Neuronal stem cell (in vitro differentiated cells): ENCODE data around the gene USP31.

ENCODE experiments used
- DNase-seq: peaks from one replicate; pipeline ENCODE4 v3.0.0-alpha.2; 2013; ENCODE audit warnings: low spot score
- H2AFZ ChIP-seq: one replicate; pipeline ENCODE4 v1.6.1; 2013; ENCODE audit warnings: mild to moderate bottlenecking, low read length, inconsistent platforms
- H2AK5ac ChIP-seq: 2 replicates; pipeline ENCODE4 v1.6.1; 2013; ENCODE audit warnings: low read depth, mild to moderate bottlenecking, inconsistent platforms, low read length, moderate library complexity, mixed read lengths
- H2BK120ac ChIP-seq: 2 replicates; pipeline ENCODE4 v1.6.1; 2013; ENCODE audit warnings: low read depth, mild to moderate bottlenecking, inconsistent platforms, low read length, moderate library complexity, mixed read lengths
- H2BK12ac ChIP-seq: one replicate; pipeline ENCODE4 v1.6.1; 2013; ENCODE audit warnings: low read length, inconsistent platforms
- H2BK15ac ChIP-seq: 2 replicates; pipeline ENCODE4 v1.6.1; 2013; ENCODE audit warnings: mild to moderate bottlenecking, low read length, inconsistent platforms, mixed read lengths
- H2BK5ac ChIP-seq: one replicate; pipeline ENCODE4 v1.6.1; 2013; ENCODE audit warnings: inconsistent platforms, mild to moderate bottlenecking, low read length, moderate library complexity
- H3K14ac ChIP-seq: one replicate; pipeline ENCODE4 v1.6.1; 2013; ENCODE audit warnings: low read length, inconsistent platforms
- H3K18ac ChIP-seq: 2 replicates; pipeline ENCODE4 v1.6.1; 2013; ENCODE audit warnings: low read length, inconsistent platforms
- H3K23ac ChIP-seq: 2 replicates; pipeline ENCODE4 v1.6.1; 2013; ENCODE audit warnings: low read depth, mild to moderate bottlenecking, mixed read lengths, low read length, inconsistent platforms; ENCODE audit not compliant: poor library complexity
- H3K27ac ChIP-seq: replicated peaks from 3 replicates; pipeline ENCODE4 v1.5.1; 2013; ENCODE audit warnings: low read length, inconsistent platforms
- H3K27me3 ChIP-seq, 3 experiments: 2 replicates each; pipeline ENCODE4 v1.6.1; 2013; ENCODE audit warnings: low read length in 3 of 3, mild to moderate bottlenecking in 2 of 3, inconsistent platforms in 1 of 3, low read depth in 1 of 3, mixed read lengths in 1 of 3, moderate library complexity in 1 of 3; ENCODE audit not compliant: control insufficient read depth in 3 of 3, insufficient read depth in 3 of 3
- H3K36me3 ChIP-seq, 2 donors: replicated peaks in 1 of 2; 2 replicates each; pipeline ENCODE4 v1.6.1; 2013; ENCODE audit warnings: low read length in 2 of 2; ENCODE audit not compliant: control insufficient read depth in 2 of 2, insufficient read depth in 2 of 2
- H3K4ac ChIP-seq: 2 replicates; pipeline ENCODE4 v1.6.1; 2013; ENCODE audit warnings: inconsistent platforms, mild to moderate bottlenecking, low read length, moderate library complexity
- H3K4me1 ChIP-seq, 2 donors: 1 replicate in 1 of 2; 2 replicates in 1 of 2; pipeline ENCODE4 v1.6.1; 2013; ENCODE audit warnings: low read length in 2 of 2, low read depth in 1 of 2; ENCODE audit not compliant: control insufficient read depth in 2 of 2, insufficient read depth in 1 of 2
- H3K4me2 ChIP-seq: one replicate; pipeline ENCODE4 v1.6.1; 2013; ENCODE audit warnings: mild to moderate bottlenecking, low read length, inconsistent platforms; ENCODE audit not compliant: insufficient read depth, poor library complexity, severe bottlenecking
- H3K4me3 ChIP-seq, 2 donors: 2 replicates each; pipeline ENCODE4 v1.5.1; 2013; ENCODE audit warnings: low read length in 2 of 2, mild to moderate bottlenecking in 2 of 2, inconsistent platforms in 1 of 2, moderate library complexity in 1 of 2
- H3K79me1 ChIP-seq: one replicate; pipeline ENCODE4 v1.6.1; 2013; ENCODE audit warnings: low read depth, mild to moderate bottlenecking, inconsistent platforms, low read length, moderate library complexity
- H3K9ac ChIP-seq: one replicate; pipeline ENCODE4 v1.6.1; 2013; ENCODE audit warnings: mild to moderate bottlenecking, low read depth, low read length, inconsistent platforms; ENCODE audit not compliant: poor library complexity
- H3K9me3 ChIP-seq, 2 donors: replicated peaks in 1 of 2; 2 replicates each; pipeline versions ENCODE3 to v1.6.1; 2013; ENCODE audit warnings: low read length in 2 of 2, mild to moderate bottlenecking in 2 of 2, inconsistent platforms in 1 of 2, low read depth in 1 of 2, mixed read lengths in 1 of 2, moderate library complexity in 1 of 2; ENCODE audit not compliant: control insufficient read depth in 2 of 2, insufficient read depth in 1 of 2
- H4K8ac ChIP-seq: one replicate; pipeline ENCODE4 v1.6.1; 2013; ENCODE audit warnings: low read depth, mild to moderate bottlenecking, inconsistent platforms, low read length, moderate library complexity
- H4K91ac ChIP-seq: one replicate; pipeline ENCODE4 v1.6.1; 2013; ENCODE audit warnings: low read length, low read depth, mild to moderate bottlenecking, inconsistent platforms; ENCODE audit not compliant: poor library complexity
- WGBS, 2 donors: extraction: QIAGEN DNeasy Blood & Tissue Kit; methylation state at CpG; one replicate each; pipeline ENCODE4 v1.1.7; 2013; ENCODE audit warnings: missing lambda C conversion rate in 2 of 2, mixed read lengths in 1 of 2; ENCODE audit not compliant: insufficient read length in 2 of 2, insufficient replicate concordance in 1 of 2; ENCODE audit errors: extremely low coverage in 2 of 2; 5-methylcytosine and 5-hydroxymethylcytosine counted together

The USP31 gene

GRCh38 chr16:23124315-23124714 lies 24.9 kb downstream of the USP31 start:
- Histone ChIP-seq H2BK5ac (no peak overlapping the region), H3K27me3 (no peaks in the 10 kb centered on the region), H3K4me1 (peaks cover 10 to 15% of the 10 kb centered on the region in 2 donors), H3K23ac (no peak overlapping the region), H3K4me3 (no peak overlapping the region), H3K27ac (no peak overlapping the region), H3K4me2 (no peak overlapping the region), H3K9ac (no peak overlapping the region), H2BK15ac (no peak overlapping the region), H4K8ac (no peak overlapping the region), H3K9me3 (no peaks in the 10 kb centered on the region), H3K18ac (no peak overlapping the region), H2AFZ (no peak overlapping the region), H4K91ac (no peak overlapping the region), H2BK120ac (no peak overlapping the region), H3K4ac (no peak overlapping the region), H3K14ac (no peak overlapping the region), H3K79me1 (no peaks in the 10 kb centered on the region), H2BK12ac (no peak overlapping the region), H2AK5ac (no peak overlapping the region), H3K36me3 (no peaks in the 10 kb centered on the region)
- no CpG with 5 or more reads among the region's 8 CpGs for WGBS, 2 donors
- DNase-seq: no peak

- WGBS, 2 donors: no CpG with 5 or more reads among the region's 5 CpGs
- no peak overlapping the region for H2AFZ ChIP-seq
- H4K8ac ChIP-seq: no peak overlapping the region
- H3K4me3 ChIP-seq: no peak overlapping the region
- H2BK120ac ChIP-seq: no peak overlapping the region
- H3K27me3 ChIP-seq: no peaks in the 10 kb centered on the region
- H3K14ac ChIP-seq: no peak overlapping the region
- no peak overlapping the region for H4K91ac ChIP-seq
- H3K27ac ChIP-seq: no peak overlapping the region
- no peak overlapping the region for H2BK15ac ChIP-seq
- H3K18ac ChIP-seq: no peak overlapping the region
- no peak for DNase-seq
- H3K4ac ChIP-seq: no peak overlapping the region
- H2BK12ac ChIP-seq: no peak overlapping the region
- no peak overlapping the region for H3K9ac ChIP-seq
- no peak overlapping the region for H2BK5ac ChIP-seq
- no peak overlapping the region for H2AK5ac ChIP-seq
- no peak overlapping the region for H3K23ac ChIP-seq
- no peaks in the 10 kb centered on the region for H3K9me3 ChIP-seq
- H3K79me1 ChIP-seq: no peaks in the 10 kb centered on the region
- no peak overlapping the region for H3K4me2 ChIP-seq
- no peaks in the 10 kb centered on the region for H3K36me3 ChIP-seq
- H3K4me1 ChIP-seq: peaks cover 10 to 15% of the 10 kb centered on the region in 2 donors
Observed at GRCh38 chr16:23122144-23122543, 27.1 kb downstream of the USP31 start.

DNA sequence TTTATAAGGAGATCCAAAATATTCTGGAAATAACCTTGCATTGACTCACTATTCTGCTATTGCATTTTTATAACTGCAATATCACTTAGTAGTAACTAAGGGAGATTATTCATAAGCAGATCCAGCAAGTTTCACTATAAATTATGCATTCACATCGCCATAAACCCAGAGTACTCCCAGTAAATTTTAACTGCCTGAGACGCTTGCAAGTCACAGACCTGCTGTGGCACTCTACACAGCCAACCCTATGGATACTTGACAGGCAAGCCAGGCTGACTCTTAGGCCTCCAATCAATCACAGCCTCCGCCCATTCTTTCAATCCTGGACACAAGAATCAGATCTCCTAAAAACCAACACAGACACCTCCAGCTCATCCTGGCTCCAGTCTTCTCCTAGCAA lies 28.2 kb downstream of the USP31 start:
- no peak overlapping the region for H3K18ac ChIP-seq
- H4K8ac ChIP-seq: no peak overlapping the region
- H3K4ac ChIP-seq: no peak overlapping the region
- H3K27ac ChIP-seq: no peak overlapping the region
- H3K27me3 ChIP-seq: no peaks in the 10 kb centered on the region
- H3K79me1 ChIP-seq: no peaks in the 10 kb centered on the region
- H2BK15ac ChIP-seq: no peak overlapping the region
- no peak overlapping the region for H2AK5ac ChIP-seq
- peak overlapping the region; percentile 27 for H2AFZ ChIP-seq
- H3K23ac ChIP-seq: no peak overlapping the region
- no peak overlapping the region for H3K4me2 ChIP-seq
- H2BK5ac ChIP-seq: no peak overlapping the region
- no peak for DNase-seq
- H3K9me3 ChIP-seq: no peaks in the 10 kb centered on the region
- H3K14ac ChIP-seq: no peak overlapping the region
- no peak overlapping the region for H2BK120ac ChIP-seq
- H3K4me3 ChIP-seq: no peak overlapping the region
- H3K36me3 ChIP-seq: no peaks in the 10 kb centered on the region
- H3K4me1 ChIP-seq: peaks cover 10 to 15% of the 10 kb centered on the region in 2 donors
- H2BK12ac ChIP-seq: no peak overlapping the region
- no peak overlapping the region for H3K9ac ChIP-seq
- WGBS, 2 donors: no CpG with 5 or more reads among the region's 3 CpGs
- no peak overlapping the region for H4K91ac ChIP-seq

- no peak overlapping the region for H2BK5ac ChIP-seq
- H3K9ac ChIP-seq: no peak overlapping the region
- no peak overlapping the region for H3K27ac ChIP-seq
- H3K14ac ChIP-seq: no peak overlapping the region
- no peak overlapping the region for H2AFZ ChIP-seq
- H2BK12ac ChIP-seq: no peak overlapping the region
- H3K9me3 ChIP-seq: no peaks in the 10 kb centered on the region
- H3K4ac ChIP-seq: no peak overlapping the region
- H3K4me2 ChIP-seq: no peak overlapping the region
- H2BK120ac ChIP-seq: no peak overlapping the region
- no peaks in the 10 kb centered on the region for H3K27me3 ChIP-seq
- no peak for DNase-seq
- H3K4me1 ChIP-seq: peaks cover 10 to 11% of the 10 kb centered on the region in 2 donors
- H3K23ac ChIP-seq: no peak overlapping the region
- WGBS, 2 donors: no CpG with 5 or more reads among the region's 4 CpGs
- H4K91ac ChIP-seq: no peak overlapping the region
- no peaks in the 10 kb centered on the region for H3K79me1 ChIP-seq
- H3K18ac ChIP-seq: no peak overlapping the region
- H2AK5ac ChIP-seq: no peak overlapping the region
- no peak overlapping the region for H4K8ac ChIP-seq
- H3K4me3 ChIP-seq: no peak overlapping the region
- H3K36me3 ChIP-seq: no peaks in the 10 kb centered on the region
- H2BK15ac ChIP-seq: no peak overlapping the region
Observed at GRCh38 chr16:23120562-23120961, 28.7 kb downstream of the USP31 start.
